ENCODE results near the gene HOATZ. TPM values are rescaled to one million over a fixed set of nuclear protein-coding genes. Genes with fewer than 3 reads are reported as not detected.

Gene HOATZ
- total RNA-seq, 1 experiment from 2014 or later = not detected

DNA sequence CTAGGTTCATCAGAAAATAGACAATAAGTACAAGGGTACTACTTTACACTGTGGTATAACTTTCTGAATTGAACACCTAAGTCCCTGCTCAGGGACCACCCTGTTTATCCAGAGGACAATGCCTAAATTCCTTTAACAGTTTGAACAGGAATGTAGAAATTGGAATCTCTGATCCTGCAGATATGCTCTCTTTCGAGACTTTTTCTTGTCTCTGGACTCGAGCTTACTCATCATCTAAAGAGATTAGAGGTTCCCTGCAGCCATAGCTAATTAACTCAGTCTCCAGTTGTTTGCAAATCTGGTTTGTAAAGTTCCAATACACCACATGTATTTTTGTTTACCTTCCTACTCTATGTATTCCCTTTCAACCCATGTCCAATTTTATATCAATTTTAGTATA is 1.0 kb downstream of the HOATZ start:
- TF ChIP-seq, protein P1, sequence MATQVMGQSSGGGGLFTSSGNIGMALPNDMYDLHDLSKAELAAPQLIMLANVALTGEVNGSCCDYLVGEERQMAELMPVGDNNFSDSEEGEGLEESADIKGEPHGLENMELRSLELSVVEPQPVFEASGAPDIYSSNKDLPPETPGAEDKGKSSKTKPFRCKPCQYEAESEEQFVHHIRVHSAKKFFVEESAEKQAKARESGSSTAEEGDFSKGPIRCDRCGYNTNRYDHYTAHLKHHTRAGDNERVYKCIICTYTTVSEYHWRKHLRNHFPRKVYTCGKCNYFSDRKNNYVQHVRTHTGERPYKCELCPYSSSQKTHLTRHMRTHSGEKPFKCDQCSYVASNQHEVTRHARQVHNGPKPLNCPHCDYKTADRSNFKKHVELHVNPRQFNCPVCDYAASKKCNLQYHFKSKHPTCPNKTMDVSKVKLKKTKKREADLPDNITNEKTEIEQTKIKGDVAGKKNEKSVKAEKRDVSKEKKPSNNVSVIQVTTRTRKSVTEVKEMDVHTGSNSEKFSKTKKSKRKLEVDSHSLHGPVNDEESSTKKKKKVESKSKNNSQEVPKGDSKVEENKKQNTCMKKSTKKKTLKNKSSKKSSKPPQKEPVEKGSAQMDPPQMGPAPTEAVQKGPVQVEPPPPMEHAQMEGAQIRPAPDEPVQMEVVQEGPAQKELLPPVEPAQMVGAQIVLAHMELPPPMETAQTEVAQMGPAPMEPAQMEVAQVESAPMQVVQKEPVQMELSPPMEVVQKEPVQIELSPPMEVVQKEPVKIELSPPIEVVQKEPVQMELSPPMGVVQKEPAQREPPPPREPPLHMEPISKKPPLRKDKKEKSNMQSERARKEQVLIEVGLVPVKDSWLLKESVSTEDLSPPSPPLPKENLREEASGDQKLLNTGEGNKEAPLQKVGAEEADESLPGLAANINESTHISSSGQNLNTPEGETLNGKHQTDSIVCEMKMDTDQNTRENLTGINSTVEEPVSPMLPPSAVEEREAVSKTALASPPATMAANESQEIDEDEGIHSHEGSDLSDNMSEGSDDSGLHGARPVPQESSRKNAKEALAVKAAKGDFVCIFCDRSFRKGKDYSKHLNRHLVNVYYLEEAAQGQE (IDR thresholded peaks at IDR 0.05; ENCODE audit: low read depth) = no peak
- TF ChIP-seq EZH2phosphoT487 (IDR thresholded peaks at IDR 0.05; ENCODE audit: borderline replicate concordance) = no peak
- TF ChIP-seq, protein P2, sequence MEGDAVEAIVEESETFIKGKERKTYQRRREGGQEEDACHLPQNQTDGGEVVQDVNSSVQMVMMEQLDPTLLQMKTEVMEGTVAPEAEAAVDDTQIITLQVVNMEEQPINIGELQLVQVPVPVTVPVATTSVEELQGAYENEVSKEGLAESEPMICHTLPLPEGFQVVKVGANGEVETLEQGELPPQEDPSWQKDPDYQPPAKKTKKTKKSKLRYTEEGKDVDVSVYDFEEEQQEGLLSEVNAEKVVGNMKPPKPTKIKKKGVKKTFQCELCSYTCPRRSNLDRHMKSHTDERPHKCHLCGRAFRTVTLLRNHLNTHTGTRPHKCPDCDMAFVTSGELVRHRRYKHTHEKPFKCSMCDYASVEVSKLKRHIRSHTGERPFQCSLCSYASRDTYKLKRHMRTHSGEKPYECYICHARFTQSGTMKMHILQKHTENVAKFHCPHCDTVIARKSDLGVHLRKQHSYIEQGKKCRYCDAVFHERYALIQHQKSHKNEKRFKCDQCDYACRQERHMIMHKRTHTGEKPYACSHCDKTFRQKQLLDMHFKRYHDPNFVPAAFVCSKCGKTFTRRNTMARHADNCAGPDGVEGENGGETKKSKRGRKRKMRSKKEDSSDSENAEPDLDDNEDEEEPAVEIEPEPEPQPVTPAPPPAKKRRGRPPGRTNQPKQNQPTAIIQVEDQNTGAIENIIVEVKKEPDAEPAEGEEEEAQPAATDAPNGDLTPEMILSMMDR (IDR thresholded peaks at IDR 0.05 in 2 of 3, conservative IDR thresholded peaks at IDR 0.05 in 1 of 3; ENCODE audit: borderline replicate concordance in 1 of 3, insufficient read depth in 1 of 3, low read depth in 2 of 3, low read length in 2 of 3) = no peak
- TF ChIP-seq, protein P3, sequence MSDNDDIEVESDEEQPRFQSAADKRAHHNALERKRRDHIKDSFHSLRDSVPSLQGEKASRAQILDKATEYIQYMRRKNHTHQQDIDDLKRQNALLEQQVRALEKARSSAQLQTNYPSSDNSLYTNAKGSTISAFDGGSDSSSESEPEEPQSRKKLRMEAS (IDR thresholded peaks at IDR 0.05) = no peak
- no peak for TF ChIP-seq POLR2A (IDR thresholded peaks at IDR 0.05; ENCODE audit: borderline replicate concordance, extremely low read depth, insufficient read depth, insufficient read length)
- TF ChIP-seq ZNF274 (IDR thresholded peaks at IDR 0.05; ENCODE audit: low read depth, low read length) = no peak
- no peak for TF ChIP-seq SIN3A (IDR thresholded peaks at IDR 0.05; ENCODE audit: low read depth)
- no peak for TF ChIP-seq CBX3 (IDR thresholded peaks at IDR 0.05; ENCODE audit: low read depth)
- no peak for TF ChIP-seq YY1 (IDR thresholded peaks at IDR 0.05; ENCODE audit: extremely low read depth, insufficient replicate concordance, low read depth, low read length)
- no peak for TF ChIP-seq EGR1 (IDR thresholded peaks at IDR 0.05; ENCODE audit: low read depth)
- no peak for TF ChIP-seq CEBPB (IDR thresholded peaks at IDR 0.05; ENCODE audit: low read depth)
- no peak for TF ChIP-seq ELF1 (IDR thresholded peaks at IDR 0.05; ENCODE audit: borderline replicate concordance, low read depth)
- TF ChIP-seq POLR2AphosphoS5 (IDR thresholded peaks at IDR 0.05; ENCODE audit: low read depth, low read length) = no peak
- TF ChIP-seq ZFX (IDR thresholded peaks at IDR 0.05) = no peak
- no peak for TF ChIP-seq SRF (IDR thresholded peaks at IDR 0.05; ENCODE audit: low read depth)
- TF ChIP-seq SP1 (IDR thresholded peaks at IDR 0.05; ENCODE audit: low read depth) = no peak
- TF ChIP-seq TCF7L2 (IDR thresholded peaks at IDR 0.05; ENCODE audit: borderline replicate concordance, extremely low read depth, insufficient read depth, insufficient read length) = no peak
- TF ChIP-seq, protein P4, sequence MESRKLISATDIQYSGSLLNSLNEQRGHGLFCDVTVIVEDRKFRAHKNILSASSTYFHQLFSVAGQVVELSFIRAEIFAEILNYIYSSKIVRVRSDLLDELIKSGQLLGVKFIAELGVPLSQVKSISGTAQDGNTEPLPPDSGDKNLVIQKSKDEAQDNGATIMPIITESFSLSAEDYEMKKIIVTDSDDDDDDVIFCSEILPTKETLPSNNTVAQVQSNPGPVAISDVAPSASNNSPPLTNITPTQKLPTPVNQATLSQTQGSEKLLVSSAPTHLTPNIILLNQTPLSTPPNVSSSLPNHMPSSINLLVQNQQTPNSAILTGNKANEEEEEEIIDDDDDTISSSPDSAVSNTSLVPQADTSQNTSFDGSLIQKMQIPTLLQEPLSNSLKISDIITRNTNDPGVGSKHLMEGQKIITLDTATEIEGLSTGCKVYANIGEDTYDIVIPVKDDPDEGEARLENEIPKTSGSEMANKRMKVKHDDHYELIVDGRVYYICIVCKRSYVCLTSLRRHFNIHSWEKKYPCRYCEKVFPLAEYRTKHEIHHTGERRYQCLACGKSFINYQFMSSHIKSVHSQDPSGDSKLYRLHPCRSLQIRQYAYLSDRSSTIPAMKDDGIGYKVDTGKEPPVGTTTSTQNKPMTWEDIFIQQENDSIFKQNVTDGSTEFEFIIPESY (IDR thresholded peaks at IDR 0.05; ENCODE audit: extremely low read depth, insufficient replicate concordance, low read length) = no peak
- no peak for TF ChIP-seq EZH2 (IDR thresholded peaks at IDR 0.05)
- no peak for ATAC-seq
- no peak overlapping the region for H3K4me2 ChIP-seq (ENCODE audit: low read length)
- POLR2A ChIA-PET = no interaction called here
- RAD21 ChIA-PET (ENCODE audit: low non-redundant PET in 1 of 2, low total read pairs in 2 of 2, uncharacterized antibody in 2 of 2, unreplicated experiment in 2 of 2) = no interaction called here
- H3K4me3 ChIP-seq (replicated peaks in 1 of 2; ENCODE audit: low read depth in 1 of 2, low read length in 2 of 2) = no peak overlapping the region
- H3K79me2 ChIP-seq (ENCODE audit: insufficient read depth, low read length) = no peaks in the 10 kb centered on the region
- BruUV-seq (replicated peaks) = no TSS peak
- intact Hi-C loops (cut with micrococcal nuclease) = no loop called here
- H3K36me3 ChIP-seq (ENCODE audit: control insufficient read depth in 1 of 2, insufficient read depth in 2 of 2, low read length in 2 of 2) = no peaks in the 10 kb centered on the region
- no peaks in the 10 kb centered on the region for H4K20me1 ChIP-seq (ENCODE audit: insufficient read depth)
- H2AFZ ChIP-seq (ENCODE audit: low read depth, low read length, poor library complexity, severe bottlenecking) = no peak overlapping the region
- CTCF ChIA-PET = no interaction called here
- no peaks in the 10 kb centered on the region for H3K9me3 ChIP-seq (ENCODE audit: control insufficient read depth in 1 of 2, insufficient read depth in 1 of 2, low read depth in 1 of 2, low read length in 2 of 2)
- no peaks in the 10 kb centered on the region for H3K4me1 ChIP-seq (ENCODE audit: control insufficient read depth in 1 of 2, insufficient read depth in 2 of 2, low read length in 2 of 2)
- H3K9me2 ChIP-seq (ENCODE audit: insufficient read depth) = no peaks in the 10 kb centered on the region
- no peaks in the 10 kb centered on the region for H3K27me3 ChIP-seq (ENCODE audit: insufficient read depth, low read length)
- no peak overlapping the region for H3K9ac ChIP-seq (ENCODE audit: low read length)
- DNase-seq (ENCODE audit: low read depth, low spot score) = no peak
- no peak overlapping the region for H3K27ac ChIP-seq (ENCODE audit: low read depth, low read length)
